H9 (cell line): ENCODE results near the gene EPB41L2. TPM values are rescaled to one million over a fixed set of nuclear protein-coding genes. Genes with fewer than 3 reads are reported as not detected.

Experiments
- DNase-seq: peaks from one replicate; pipeline ENCODE4 v3.0.0-alpha.2; 2017
- H2AFZ ChIP-seq: one replicate; pipeline ENCODE4 v1.6.1; 2013; ENCODE audit warnings: mild to moderate bottlenecking, low read length, control low read depth, moderate library complexity
- H2AK5ac ChIP-seq: 2 replicates; pipeline ENCODE4 v1.6.1; 2013; ENCODE audit warnings: low read length, control low read depth, mixed read lengths; ENCODE audit not compliant: insufficient read length
- H2BK120ac ChIP-seq: one replicate; pipeline ENCODE4 v1.6.1; 2013; ENCODE audit warnings: low read depth, mild to moderate bottlenecking, low read length, control low read depth, inconsistent platforms; ENCODE audit not compliant: poor library complexity, severe bottlenecking
- H2BK12ac ChIP-seq: 2 replicates; pipeline ENCODE4 v1.6.1; 2013; ENCODE audit warnings: low read length, control low read depth, mixed read lengths, low read depth; ENCODE audit not compliant: insufficient read length
- H2BK15ac ChIP-seq: 2 replicates; pipeline ENCODE4 v1.6.1; 2013; ENCODE audit warnings: low read depth, low read length, control low read depth
- H2BK20ac ChIP-seq: one replicate; pipeline ENCODE4 v1.6.1; 2013; ENCODE audit warnings: low read depth, mild to moderate bottlenecking, low read length, control low read depth, inconsistent platforms; ENCODE audit not compliant: poor library complexity, severe bottlenecking
- H2BK5ac ChIP-seq: 2 replicates; pipeline ENCODE4 v1.6.1; 2013; ENCODE audit warnings: low read length, control low read depth, mixed read lengths; ENCODE audit not compliant: insufficient read length
- H3K14ac ChIP-seq: 2 replicates; pipeline ENCODE4 v1.6.1; 2013; ENCODE audit warnings: low read length, control low read depth; ENCODE audit not compliant: insufficient read depth
- H3K18ac ChIP-seq: 2 replicates; pipeline ENCODE4 v1.6.1; 2013; ENCODE audit warnings: low read depth, mild to moderate bottlenecking, mixed read lengths, low read length, control low read depth; ENCODE audit not compliant: insufficient read length
- H3K23ac ChIP-seq: 2 replicates; pipeline ENCODE4 v1.6.1; 2013; ENCODE audit warnings: low read length, control low read depth, mixed read lengths, low read depth; ENCODE audit not compliant: insufficient read length
- H3K23me2 ChIP-seq: 2 replicates; pipeline ENCODE4 v1.6.1; 2013; ENCODE audit warnings: low read depth, mild to moderate bottlenecking, mixed read lengths, low read length, control low read depth; ENCODE audit not compliant: insufficient read length, poor library complexity, severe bottlenecking
- H3K27ac ChIP-seq: 2 replicates; pipeline ENCODE4 v1.5.1; 2013; ENCODE audit warnings: low read length, control low read depth, mixed read lengths, low read depth; ENCODE audit not compliant: insufficient read length
- H3K27me3 ChIP-seq: 2 replicates; pipeline ENCODE4 v1.6.1; 2013; ENCODE audit warnings: low read length, control low read depth, inconsistent platforms; ENCODE audit not compliant: insufficient read depth
- H3K4ac ChIP-seq: 2 replicates; pipeline ENCODE4 v1.6.1; 2013; ENCODE audit warnings: low read depth, mild to moderate bottlenecking, control low read depth, inconsistent platforms, low read length, moderate library complexity
- H3K4me1 ChIP-seq: 2 replicates; pipeline ENCODE4 v1.6.1; 2013; ENCODE audit warnings: low read length, control low read depth, inconsistent platforms; ENCODE audit not compliant: insufficient read depth
- H3K4me2 ChIP-seq: 2 replicates; pipeline ENCODE4 v1.6.1; 2013; ENCODE audit warnings: low read length, control low read depth, mixed read lengths; ENCODE audit not compliant: insufficient read length, insufficient read depth
- H3K56ac ChIP-seq: 2 replicates; pipeline ENCODE4 v1.6.1; 2013; ENCODE audit warnings: low read depth, mild to moderate bottlenecking, mixed read lengths, low read length, control low read depth; ENCODE audit not compliant: insufficient read length
- H3K79me1 ChIP-seq: 2 replicates; pipeline ENCODE4 v1.6.1; 2013; ENCODE audit warnings: low read depth, mild to moderate bottlenecking, moderate library complexity, low read length, control low read depth, inconsistent platforms; ENCODE audit not compliant: insufficient read depth, poor library complexity, severe bottlenecking
- H3K79me2 ChIP-seq: 2 replicates; pipeline ENCODE4 v1.6.1; 2013; ENCODE audit warnings: low read length, control low read depth, inconsistent platforms; ENCODE audit not compliant: insufficient read depth
- H3K9ac ChIP-seq: 2 replicates; pipeline ENCODE4 v1.6.1; 2013; ENCODE audit warnings: low read length, control low read depth, mixed read lengths; ENCODE audit not compliant: insufficient read length; ENCODE audit errors: extremely low read depth
- H3K9me3 ChIP-seq: one replicate; pipeline ENCODE4 v1.6.1; 2013; ENCODE audit warnings: low read depth, low read length, inconsistent platforms; ENCODE audit not compliant: control insufficient read depth
- H3T11ph ChIP-seq: one replicate; pipeline ENCODE4 v1.6.1; 2013; ENCODE audit warnings: mild to moderate bottlenecking, low read length, control low read depth, inconsistent platforms
- H4K20me1 ChIP-seq: one replicate; pipeline ENCODE4 v1.6.1; 2013; ENCODE audit not compliant: control insufficient read depth, insufficient read length, insufficient read depth
- H4K5ac ChIP-seq: 2 replicates; pipeline ENCODE4 v1.6.1; 2013; ENCODE audit warnings: low read depth, mild to moderate bottlenecking, mixed read lengths, low read length, control low read depth; ENCODE audit not compliant: insufficient read length
- H4K8ac ChIP-seq: replicated peaks from 2 replicates; pipeline ENCODE4 v1.6.1; 2013; ENCODE audit warnings: low read length, control low read depth, mixed read lengths, low read depth; ENCODE audit not compliant: insufficient read length
- H4K91ac ChIP-seq: 2 replicates; pipeline ENCODE4 v1.6.1; 2013; ENCODE audit warnings: low read depth, mild to moderate bottlenecking, moderate library complexity, mixed read lengths, low read length, control low read depth; ENCODE audit not compliant: insufficient read length
- H3K27ac Mint-ChIP-seq, 3 experiments: 2 replicates in 2 of 3; 3 replicates in 1 of 3; pipeline ENCODE4 v1.8.0; 2020 to 2021; ENCODE audit warnings: mixed read lengths in 3 of 3, mild to moderate bottlenecking in 1 of 3, moderate library complexity in 1 of 3
- H3K27me3 Mint-ChIP-seq: 2 replicates; pipeline ENCODE4 v1.8.0; 2021; ENCODE audit warnings: low read depth, mild to moderate bottlenecking, moderate library complexity, mixed read lengths
- H3K36me3 Mint-ChIP-seq, 3 experiments: 2 replicates in 2 of 3; 3 replicates in 1 of 3; pipeline ENCODE4 v1.8.0; 2020 to 2021; ENCODE audit warnings: low read depth in 3 of 3, mixed read lengths in 3 of 3; ENCODE audit not compliant: insufficient read depth in 1 of 3
- H3K4me1 Mint-ChIP-seq, 2 experiments: 2 replicates each; pipeline ENCODE4 v1.8.0; 2020; ENCODE audit warnings: mixed read lengths in 2 of 2
- H3K4me3 Mint-ChIP-seq, 2 experiments: 2 replicates in 1 of 2; 3 replicates in 1 of 2; pipeline ENCODE4 v1.8.0; 2020 to 2021; ENCODE audit warnings: mild to moderate bottlenecking in 2 of 2, mixed read lengths in 2 of 2, moderate library complexity in 1 of 2
- H3K9me3 Mint-ChIP-seq, 2 experiments: 2 replicates in 1 of 2; 3 replicates in 1 of 2; pipeline ENCODE4 v1.8.0; 2020; ENCODE audit warnings: mild to moderate bottlenecking in 2 of 2, mixed read lengths in 2 of 2, moderate library complexity in 1 of 2
- WGBS: extraction: QIAGEN DNeasy Blood & Tissue Kit; methylation state at CpG from one replicate; pipeline ENCODE4 v1.1.7; 2013; ENCODE audit warnings: missing lambda C conversion rate, low lambda C conversion rate, mixed read lengths; ENCODE audit not compliant: insufficient read length; ENCODE audit errors: extremely low coverage; 5-methylcytosine and 5-hydroxymethylcytosine counted together
- total RNA-seq: library from RNA; stranded (reverse); gene quantifications from 2 replicates; pipeline ENCODE4 v1.2.1, GENCODE V29; 2021
- TF ChIP-seq, protein P1 (sequence below): fragments of 200-600 bp; sonication (generic); conservative IDR thresholded peaks from 3 replicates; pipeline ENCODE4 v1.8.0; 2021; ENCODE audit warnings: antibody characterized with exemption, mild to moderate bottlenecking

Gene EPB41L2
- total RNA-seq, 1 experiment from 2014 or later = 90.2 TPM

GRCh38 chr6:130908958-130909357 is 154.1 kb downstream of the EPB41L2 start:
- Histone ChIP-seq H3K4me2 (no peak overlapping the region), H2BK120ac (no peak overlapping the region), H3K9me3 (no peaks in the 10 kb centered on the region), H4K20me1 (no peaks in the 10 kb centered on the region), H2BK20ac (no peak overlapping the region), H3K4ac (no peak overlapping the region), H3K23me2 (no peaks in the 10 kb centered on the region), H2BK12ac (no peak overlapping the region), H3K23ac (no peak overlapping the region), H2BK15ac (no peak overlapping the region), H2BK5ac (no peak overlapping the region), H3K79me2 (no peaks in the 10 kb centered on the region), H3K56ac (no peak overlapping the region), H3K9ac (no peak overlapping the region), H3K79me1 (no peaks in the 10 kb centered on the region), H4K91ac (no peak overlapping the region), H2AK5ac (no peak overlapping the region), H4K5ac (no peak overlapping the region), H3K14ac (no peak overlapping the region), H3T11ph (no peak overlapping the region), H2AFZ (no peak overlapping the region), H3K27ac (no peak overlapping the region), H4K8ac (no peak overlapping the region), H3K4me1 (no peaks in the 10 kb centered on the region), H3K27me3 (no peaks in the 10 kb centered on the region), H3K18ac (no peak overlapping the region)
- Mint-ChIP-seq H3K27me3 (no peaks in the 10 kb centered on the region), H3K27ac (no peak overlapping the region), H3K4me3 (no peak overlapping the region), H3K36me3 (peaks cover 4 to 14% (median 7%) of the 10 kb centered on the region in 3 experiments; a peak in 6 of 7 replicates), H3K4me1 (peaks cover 8 to 18% of the 10 kb centered on the region in 2 experiments), H3K9me3 (peaks cover 10 to 14% of the 10 kb centered on the region in 2 experiments; a peak in 4 of 5 replicates)
- no CpG with 5 or more reads among the region's 2 CpGs for WGBS
- no peak for DNase-seq
- TF ChIP-seq, protein P1, sequence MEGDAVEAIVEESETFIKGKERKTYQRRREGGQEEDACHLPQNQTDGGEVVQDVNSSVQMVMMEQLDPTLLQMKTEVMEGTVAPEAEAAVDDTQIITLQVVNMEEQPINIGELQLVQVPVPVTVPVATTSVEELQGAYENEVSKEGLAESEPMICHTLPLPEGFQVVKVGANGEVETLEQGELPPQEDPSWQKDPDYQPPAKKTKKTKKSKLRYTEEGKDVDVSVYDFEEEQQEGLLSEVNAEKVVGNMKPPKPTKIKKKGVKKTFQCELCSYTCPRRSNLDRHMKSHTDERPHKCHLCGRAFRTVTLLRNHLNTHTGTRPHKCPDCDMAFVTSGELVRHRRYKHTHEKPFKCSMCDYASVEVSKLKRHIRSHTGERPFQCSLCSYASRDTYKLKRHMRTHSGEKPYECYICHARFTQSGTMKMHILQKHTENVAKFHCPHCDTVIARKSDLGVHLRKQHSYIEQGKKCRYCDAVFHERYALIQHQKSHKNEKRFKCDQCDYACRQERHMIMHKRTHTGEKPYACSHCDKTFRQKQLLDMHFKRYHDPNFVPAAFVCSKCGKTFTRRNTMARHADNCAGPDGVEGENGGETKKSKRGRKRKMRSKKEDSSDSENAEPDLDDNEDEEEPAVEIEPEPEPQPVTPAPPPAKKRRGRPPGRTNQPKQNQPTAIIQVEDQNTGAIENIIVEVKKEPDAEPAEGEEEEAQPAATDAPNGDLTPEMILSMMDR = no peak
